ENCODE data around the gene RAVER2. TPM values are rescaled to one million over a fixed set of nuclear protein-coding genes. Genes with fewer than 3 reads are reported as not detected.
"Not testable (repeated sequence)": the region's sequence is repeated elsewhere in the genome, so short reads cannot be mapped to it uniquely, and the experiment has no call there.

The RAVER2 gene
- total RNA-seq, 1 donor from 2014 or later, result 22.6 TPM

DNA sequence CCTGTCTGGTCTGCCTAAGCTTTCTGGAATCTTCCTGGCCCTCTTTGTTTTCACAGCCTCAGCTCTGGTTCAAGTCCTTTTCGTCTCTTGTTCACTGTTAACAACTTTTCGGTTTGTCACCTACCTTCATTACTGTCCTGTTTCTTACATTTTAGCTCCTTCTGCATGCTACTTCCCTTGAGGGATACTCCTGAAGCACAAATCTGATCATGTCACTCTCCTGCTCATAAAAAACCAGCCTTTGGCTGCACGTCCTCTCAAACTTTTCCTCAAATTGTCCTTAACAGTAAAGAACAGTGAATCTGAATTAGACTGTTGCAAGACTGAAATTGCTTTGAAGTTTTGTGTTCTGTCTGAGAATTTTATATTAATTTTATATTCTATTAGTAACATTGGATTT lies 3.3 kb downstream of the RAVER2 start:
- DNase-seq (ENCODE audit: low spot score), result no peak

DNA sequence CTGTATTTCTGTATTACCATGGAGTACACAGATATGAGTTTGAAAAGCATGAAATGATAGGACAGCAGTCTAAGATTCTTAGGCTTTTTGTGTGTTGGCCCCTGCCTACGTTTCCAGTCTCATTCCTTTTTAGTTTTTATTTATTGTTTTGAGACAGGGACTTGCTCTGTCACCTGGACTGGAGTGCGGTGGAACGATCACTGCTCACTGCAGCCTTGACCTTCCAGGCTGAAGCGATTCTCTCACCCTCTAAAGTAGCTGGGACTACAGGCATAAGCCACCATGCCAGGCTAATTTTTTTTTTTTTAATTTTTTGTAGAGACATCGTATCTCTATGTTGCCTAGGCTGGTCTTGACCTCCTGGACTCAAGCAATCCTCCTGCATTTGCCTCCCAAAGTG lies 3.8 kb downstream of the RAVER2 start:
- DNase-seq (ENCODE audit: low spot score), result no peak

DNA sequence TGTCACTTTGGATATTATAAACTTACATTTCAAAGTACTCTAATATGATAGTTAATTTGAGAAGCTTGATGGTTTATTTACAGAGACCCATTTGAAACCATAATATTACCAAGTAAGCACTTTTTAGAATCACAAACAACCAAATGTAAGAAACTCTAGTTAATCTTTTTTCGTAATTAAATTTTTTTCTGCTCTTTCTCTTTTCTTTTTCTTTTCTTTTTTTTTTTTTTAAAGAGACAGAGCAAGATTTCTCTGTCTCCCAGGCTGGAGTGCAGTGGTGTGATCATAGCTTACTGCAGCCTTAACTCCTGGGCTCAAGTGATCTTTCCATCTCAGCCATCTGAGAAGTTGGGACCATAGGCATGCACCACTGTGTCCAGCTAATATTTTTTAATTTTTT lies 5.2 kb downstream of the RAVER2 start:
- DNase-seq (ENCODE audit: low spot score), result no peak

DNA sequence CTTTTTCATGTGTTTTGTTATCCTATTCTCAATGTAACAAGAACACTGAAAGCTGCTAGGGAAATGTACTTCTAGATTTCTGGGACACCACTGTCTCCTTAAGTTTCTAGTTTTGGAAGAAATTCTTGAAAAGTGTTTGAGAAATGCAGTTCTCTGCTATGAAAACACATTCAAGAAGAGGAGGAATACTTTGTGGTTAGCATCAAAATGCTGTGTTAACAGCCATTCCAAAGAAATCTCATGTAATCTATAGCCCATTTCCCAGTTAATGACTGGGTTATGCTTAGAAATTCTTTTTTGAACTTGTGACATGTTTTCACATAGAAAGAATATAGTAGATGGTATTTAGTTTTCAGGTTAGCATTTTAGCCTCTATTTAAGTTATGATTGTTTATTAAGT lies 6.0 kb downstream of the RAVER2 start:
- DNase-seq (ENCODE audit: low spot score), result no peak

DNA sequence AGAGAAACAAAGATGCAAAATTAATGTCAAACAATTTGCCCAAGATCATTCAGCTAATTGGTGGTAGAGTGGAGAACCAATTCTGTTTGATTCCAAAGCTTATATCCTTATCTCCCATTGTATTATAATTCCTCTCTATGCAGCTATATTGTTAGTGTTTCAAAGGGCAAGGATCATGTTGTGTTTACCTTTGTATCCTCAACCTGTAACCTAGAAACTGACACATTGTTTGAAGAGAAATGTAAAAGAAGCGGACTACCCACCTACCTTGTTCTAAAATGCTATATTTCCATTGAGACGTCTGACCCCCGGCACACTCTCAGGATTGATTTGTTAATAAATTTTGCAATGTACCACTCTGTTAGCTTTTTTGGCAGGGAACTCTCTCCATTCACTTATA lies 9.3 kb downstream of the RAVER2 start:
- no peak for DNase-seq (ENCODE audit: low spot score)

DNA sequence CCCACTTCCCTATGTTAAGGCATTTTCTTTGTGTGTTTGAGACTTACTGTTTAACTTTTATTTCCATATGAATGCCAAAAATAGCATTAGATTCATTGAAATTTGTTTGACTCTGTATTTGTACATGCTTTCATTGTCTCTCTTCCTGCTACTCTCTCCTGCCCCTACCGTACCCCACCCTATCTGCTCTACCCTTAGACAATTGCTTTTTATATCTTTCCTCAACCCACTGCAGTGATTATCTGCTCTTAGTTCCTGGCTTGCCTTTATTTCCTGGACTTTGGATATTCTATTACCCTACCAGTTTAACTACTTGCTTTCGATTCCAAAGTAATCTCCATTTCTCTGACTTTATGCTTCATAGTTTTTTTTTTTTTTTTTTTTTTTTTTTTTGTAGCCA lies 10.5 kb downstream of the RAVER2 start:
- no peak for DNase-seq (ENCODE audit: low spot score)

DNA sequence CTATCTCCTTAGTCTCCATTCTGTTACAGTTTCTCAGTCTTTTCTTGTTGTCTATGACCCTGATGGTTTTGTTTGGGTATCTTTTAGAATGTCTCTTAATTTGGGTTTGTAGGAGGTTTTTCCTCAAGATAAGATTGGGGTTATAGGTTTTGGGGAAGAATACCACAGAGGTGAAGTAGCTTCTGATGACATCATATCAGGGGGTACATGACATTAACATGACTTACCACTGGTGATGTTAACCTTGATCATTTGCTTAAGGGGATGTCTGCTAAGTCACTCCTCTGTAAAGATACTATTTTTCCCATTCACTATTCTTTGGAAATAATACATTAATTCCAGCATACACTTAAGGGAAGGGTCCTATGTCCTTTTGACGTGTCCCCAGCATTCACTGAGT lies 11.9 kb downstream of the RAVER2 start:
- no peak for DNase-seq (ENCODE audit: low spot score)

DNA sequence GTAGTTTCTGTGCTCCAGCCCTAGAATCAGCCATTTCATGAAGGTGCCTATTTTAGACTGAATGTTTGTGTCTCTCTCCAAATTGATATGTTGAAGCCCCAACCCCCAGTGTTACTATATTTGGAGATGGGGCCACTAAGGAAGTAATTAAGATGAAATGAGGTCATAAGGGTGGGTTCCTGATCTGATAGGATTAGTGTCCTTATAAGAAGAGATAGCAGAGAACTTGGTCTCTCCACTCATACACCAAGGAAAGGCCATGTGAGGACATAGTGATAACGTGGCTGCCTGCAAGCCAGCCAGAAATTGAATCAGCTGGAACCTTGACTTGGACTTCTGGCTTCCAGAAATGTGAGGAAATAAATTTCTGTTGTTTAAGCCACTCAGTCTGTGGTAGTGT lies 12.3 kb downstream of the RAVER2 start:
- DNase-seq (ENCODE audit: low spot score), result no peak

DNA sequence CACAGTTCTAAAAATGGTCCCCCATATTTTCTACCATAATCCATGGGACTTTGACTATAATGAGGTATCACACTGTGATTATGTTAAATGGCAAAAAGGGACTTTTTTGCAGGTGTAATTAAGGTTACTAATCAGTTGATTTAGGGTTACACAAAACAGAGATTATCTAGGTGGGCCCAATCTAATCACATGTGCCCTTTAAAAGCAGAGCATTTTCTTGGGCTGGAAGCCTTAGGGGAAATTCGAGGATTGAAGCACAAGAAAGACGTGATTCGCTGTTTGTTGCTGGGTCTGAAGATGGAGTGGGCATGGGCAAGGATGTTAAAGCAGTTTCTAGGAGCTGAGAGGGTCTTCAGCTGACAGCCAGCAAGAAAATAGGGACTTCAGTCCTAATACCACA lies 13.4 kb downstream of the RAVER2 start:
- DNase-seq (ENCODE audit: low spot score), result no peak

DNA sequence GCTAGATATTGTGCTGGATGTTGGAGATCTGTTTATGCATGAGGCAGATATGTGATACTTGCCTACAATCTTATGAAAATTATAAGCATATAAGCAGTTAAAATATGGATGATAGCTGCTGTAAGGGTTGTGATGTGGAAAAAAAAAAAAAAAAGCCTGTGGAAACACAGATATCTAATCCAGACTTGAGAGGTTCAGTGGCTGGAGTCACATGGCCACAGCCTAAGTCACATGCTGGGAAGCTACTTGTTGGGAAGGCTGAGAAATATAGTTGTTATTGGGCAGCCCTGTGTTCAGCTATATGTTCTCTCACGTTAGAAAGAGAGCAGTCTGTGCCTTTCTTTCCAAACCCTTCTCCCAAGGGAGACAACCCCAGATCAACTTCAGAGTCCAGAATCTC lies 15.1 kb downstream of the RAVER2 start:
- DNase-seq (ENCODE audit: low spot score), result no peak

DNA sequence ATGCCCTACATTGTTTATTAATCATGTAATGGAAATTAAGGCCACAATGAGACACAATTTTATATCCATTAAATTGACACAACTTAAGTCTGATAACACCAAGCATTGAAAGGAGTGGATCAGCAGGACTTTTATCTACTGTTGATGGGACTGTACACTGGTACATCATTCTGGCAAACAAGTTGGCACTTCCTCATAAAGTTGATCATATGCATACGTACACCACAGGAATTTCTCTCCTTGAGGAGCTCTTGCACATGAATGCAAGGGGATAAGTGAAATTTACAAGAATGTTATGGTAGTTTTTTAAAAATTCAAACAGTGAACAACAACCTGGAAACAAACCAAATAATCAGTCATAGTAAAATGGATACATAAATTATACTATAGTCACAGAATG lies 20.1 kb downstream of the RAVER2 start:
- DNase-seq (ENCODE audit: low spot score), result no peak

DNA sequence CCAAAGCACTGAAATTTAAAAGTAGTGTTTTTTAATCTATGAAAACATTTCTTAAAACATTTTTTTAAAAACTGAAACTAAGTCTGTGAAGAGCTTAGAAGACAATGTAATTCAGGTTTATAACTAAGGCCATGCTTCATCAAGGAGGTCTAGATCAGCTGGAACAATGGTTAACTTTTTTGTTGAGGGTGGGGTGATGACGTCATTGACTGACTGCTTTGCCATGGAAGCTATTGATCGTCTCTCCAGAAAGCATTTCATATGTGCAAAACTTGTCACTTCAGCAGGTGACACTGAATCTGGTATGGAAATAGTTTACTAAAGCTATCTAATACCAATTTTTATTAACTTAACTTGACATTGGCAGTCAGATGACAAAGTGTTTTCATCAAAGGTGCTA lies 21.0 kb downstream of the RAVER2 start:
- DNase-seq (ENCODE audit: low spot score), result peak; percentile 49

DNA sequence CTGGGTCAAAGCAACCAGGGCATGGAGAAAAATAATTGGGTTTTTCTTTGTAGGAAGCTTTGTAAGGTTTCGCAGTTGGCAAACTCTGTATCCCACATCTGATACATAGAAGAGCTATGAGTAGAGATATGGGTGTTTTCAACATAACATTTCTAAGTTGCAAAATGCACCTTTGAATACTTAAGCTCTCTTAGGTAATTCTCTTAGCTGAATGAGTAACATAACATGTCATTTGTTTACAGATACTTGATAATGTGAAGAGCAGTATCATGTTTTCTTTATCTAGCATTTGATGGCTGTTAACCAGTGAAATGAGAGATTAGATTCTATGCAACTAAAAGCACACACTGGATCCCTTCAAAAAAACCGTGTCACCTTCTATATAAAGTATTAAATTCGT lies 21.6 kb downstream of the RAVER2 start:
- no peak for DNase-seq (ENCODE audit: low spot score)

DNA sequence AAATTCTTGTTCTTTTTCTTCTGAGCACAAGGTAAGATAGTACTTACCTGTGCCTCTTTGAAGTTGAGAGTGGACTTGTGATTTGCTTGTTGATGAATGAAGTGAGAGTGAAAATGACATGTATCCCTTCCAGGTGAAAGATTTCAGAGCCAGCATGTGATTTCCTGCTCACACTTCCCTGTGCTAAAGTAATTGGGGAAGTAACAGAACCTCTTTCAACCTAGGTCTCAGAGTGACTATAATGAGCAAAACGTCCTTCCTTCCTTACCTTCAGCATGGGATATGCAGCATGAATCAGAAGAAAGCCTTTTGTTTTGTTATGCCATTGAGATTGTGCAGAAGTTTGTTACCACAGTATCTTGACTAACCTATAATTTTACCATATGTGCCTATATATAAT lies 24.6 kb downstream of the RAVER2 start:
- DNase-seq (ENCODE audit: low spot score), result no peak

DNA sequence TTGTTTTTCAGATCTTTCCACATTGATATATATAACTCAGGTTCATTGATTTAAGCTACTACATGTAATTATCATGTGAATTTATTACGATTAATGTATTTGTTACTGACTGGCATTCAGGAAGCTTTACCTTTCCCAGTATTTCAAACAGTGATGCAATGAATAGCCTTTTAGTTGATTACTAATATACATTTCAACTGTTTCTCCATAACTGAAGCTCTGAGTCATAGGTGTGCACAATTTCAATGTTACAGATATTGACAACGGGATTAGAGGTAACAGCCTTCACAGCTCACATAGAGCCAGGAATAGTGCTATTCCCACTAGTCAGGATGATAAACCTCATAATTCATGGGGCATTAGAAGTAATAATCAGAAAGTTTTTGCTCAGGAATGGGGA lies 25.1 kb downstream of the RAVER2 start:
- no peak for DNase-seq (ENCODE audit: low spot score)

DNA sequence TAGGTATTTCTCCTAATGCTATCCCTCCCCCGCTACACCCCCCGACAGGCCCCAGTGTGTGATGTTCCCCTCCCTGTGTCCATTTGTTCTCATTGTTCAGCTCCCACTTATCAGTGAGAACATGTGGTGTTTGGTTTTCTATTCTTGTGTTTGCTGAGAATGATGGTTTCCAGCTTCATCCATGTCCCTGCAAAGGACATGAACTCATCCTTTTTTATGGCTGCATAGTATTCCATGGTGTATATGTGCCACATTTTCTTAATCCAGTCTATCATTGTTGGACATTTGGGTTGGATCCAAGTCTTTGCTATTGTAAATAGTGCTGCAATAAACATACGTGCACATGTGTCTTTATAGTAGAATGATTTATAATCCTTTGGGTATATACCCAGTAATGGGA lies 28.4 kb downstream of the RAVER2 start:
- not testable (repeated sequence) for DNase-seq (ENCODE audit: low spot score)

DNA sequence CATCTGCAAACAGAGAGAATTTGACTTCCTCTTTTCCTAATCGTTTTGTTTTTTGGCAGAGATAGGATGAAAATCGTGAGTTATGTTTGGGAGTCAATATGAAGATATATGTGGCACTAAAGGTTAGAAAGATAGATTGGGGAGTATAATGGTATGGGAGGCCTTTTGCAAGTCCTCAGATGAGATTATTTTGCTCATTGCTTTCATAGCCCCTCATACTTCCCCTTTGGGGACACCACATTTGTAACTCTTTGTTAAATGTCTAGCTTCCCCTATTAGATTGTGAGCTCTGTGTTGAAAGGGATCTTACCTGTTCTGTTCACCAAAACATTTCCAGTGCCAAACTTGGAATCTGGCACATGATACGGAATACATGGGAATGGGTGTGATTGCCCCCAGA lies 30.2 kb downstream of the RAVER2 start:
- no peak for DNase-seq (ENCODE audit: low spot score)

DNA sequence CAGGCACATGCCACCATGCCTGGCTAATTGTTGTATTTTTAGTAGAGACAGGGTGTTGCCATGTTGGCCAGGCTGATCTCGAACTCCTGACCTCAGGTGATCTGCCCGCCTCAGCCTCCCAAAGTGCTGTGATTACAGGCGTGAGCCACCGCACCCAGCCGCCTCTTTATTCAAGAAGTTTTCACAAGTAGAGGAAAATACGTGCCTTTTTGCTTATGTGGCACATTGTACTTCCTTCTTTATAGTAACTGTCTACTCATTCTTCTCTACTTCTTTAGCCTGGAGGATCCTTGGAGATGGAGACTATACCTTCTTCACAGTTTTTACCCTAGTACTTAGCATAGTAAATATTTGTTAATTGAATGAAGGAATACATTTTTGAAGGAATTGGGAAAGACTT lies 37.2 kb downstream of the RAVER2 start:
- not testable (repeated sequence) for DNase-seq (ENCODE audit: low spot score)

DNA sequence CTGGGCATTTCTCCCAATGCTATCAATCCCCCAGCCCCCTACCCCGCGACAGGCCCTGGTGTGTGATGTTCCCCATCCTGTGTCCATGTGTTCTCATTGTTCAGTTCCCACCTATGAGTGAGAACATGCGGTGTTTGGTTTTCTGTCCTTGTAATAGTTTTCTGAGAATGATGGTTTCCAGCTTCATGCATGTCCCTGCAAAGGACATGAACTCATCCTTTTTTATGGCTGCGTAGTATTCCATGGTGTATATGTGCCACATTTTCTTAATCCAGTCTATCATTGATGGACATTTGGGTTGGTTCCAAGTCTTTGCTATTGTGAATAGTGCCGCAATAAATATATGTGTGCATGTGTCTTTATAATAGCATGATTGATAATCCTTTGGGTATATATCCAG lies 38.0 kb downstream of the RAVER2 start:
- DNase-seq (ENCODE audit: low spot score), result not testable (repeated sequence)

DNA sequence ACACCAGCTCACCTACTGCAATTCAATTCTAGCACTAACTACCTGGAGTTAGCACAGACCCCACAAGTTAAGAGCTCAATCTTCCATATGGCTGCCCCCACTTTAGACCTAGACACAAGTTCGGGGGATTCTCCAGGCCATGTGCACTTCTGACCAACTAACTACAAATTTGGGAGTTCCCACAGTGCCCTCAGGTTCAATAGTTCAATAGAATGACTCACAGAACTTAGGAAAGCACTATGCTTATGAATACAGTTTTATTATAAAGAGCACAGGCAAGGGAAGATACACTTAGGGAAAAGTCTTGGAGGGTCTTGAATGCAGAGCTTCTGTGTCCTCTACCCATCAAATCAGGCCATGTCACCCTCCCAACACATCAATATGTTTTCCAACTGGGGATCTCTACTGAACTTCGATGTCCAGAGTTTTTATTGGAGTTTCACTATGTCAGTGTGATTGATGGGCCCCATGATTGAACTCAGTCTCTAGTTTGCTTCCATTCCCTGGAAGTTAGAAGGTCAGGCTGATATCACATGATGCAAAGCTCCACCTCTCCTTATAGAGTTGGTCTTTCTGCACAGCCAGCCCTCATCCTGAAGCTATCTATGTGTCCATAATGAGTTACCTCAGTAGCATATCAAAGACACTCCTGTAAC lies 46.1 kb downstream of the RAVER2 start:
- no peak for DNase-seq (ENCODE audit: low spot score)

DNA sequence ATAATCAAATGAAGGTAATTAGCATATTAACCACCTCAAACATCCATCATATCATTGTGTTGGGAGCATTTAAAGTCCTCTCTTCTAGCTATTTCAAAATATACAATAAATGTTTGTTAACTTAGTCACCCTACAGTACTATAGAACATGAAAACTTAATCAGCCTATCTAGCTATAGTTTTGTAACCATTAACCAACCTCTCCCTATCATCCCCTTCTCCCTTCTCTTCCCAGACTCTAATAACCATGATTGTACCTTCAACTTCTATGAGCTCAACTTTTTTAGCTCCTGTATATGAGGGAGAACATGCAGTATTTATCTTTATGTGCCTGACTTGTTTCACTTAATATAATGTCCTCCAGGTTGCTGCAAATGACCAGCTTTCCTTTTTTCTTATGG lies 54.0 kb downstream of the RAVER2 start:
- no peak for DNase-seq (ENCODE audit: low spot score)

DNA sequence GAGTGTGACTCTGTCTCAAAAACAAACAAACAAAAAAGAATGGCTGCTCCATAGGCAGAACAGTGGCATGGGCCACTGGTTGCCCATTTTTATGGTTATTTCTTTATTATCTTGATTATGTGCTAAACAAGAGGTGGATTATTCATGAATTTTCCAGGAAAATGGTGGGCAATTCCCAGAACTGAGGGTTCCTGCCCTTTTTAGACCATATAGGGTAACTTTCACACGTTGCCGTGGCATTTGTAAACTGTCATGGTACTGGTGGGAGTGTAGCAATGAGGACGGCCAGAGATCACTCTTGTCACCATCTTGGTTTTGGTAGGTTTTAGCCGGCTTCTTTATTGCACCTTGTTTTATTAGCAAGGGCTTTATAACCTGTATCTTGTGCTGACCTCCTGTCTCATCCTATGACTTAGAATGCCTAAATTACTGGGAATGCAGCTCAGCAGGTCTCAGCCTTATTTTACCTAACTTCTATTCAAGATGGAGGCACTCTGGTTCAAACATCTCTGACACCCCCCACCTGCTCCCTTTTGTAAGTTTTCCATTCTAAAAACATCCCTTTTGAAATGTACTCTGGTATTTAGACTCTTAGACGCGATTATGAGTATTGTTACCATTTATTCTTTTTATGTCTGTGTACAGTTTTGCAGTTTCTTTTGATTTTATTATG lies 57.1 kb downstream of the RAVER2 start:
- no peak for DNase-seq (ENCODE audit: low spot score)

DNA sequence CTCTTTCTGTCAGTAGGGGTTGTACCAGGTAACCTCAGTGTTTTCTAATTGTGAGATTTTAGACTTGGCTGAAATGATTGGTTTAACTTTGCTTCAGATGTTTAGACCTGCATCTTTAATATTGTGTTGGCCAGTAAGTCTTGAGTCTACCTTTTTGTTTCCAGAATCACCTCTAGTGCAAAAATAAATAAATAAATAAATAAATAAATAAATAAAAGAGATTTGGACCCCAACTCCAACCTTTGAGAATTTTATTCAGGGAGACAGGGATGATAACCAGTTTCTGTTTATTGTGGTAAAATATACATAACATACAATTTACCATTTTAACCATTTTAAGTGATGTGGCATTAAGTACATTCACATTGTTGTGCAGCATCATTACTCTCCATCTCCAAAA lies 64.4 kb downstream of the RAVER2 start:
- DNase-seq (ENCODE audit: low spot score), result no peak

DNA sequence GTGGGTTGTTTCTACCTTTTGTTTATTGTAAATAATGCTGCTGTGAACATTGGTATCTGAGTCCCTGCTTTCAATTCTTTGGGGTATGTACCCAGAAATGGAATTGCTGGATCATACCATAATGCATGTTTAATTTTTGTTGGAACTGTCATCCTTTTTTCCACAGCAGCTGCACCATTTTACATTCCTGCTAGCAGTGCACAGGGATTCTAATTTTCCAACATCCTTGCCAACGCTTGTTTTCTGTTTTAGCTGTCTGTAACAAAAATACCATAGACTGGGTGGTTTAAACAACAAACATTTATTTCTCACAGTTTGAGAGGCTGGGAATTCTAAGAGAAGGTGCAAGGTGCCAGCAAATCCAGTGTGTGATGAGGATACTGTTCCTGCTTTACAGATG lies 65.1 kb downstream of the RAVER2 start:
- no peak for DNase-seq (ENCODE audit: low spot score)

Data from mucosa of gallbladder (tissue), 1 donor.